ENCODE results near the gene FCAMR. TPM values are rescaled to one million over a fixed set of nuclear protein-coding genes. Genes with fewer than 3 reads are reported as not detected.

Gene FCAMR
- total and polyA plus RNA-seq, 2 of the 4 experiments (the other 2 are of a cell fraction) = not detected

- H3K9ac ChIP-seq (ENCODE audit: low read depth, low read length) = no peak overlapping the region
- H3K36me3 ChIP-seq (ENCODE audit: control insufficient read depth, insufficient read depth, low read length) = no peaks in the 10 kb centered on the region
- H3K4me3 ChIP-seq (ENCODE audit: insufficient read depth, low read depth, low read length) = no peak overlapping the region
- in situ Hi-C loops (cut with MboI; ENCODE audit: low sequenced_read_pairs) (no loop called here), intact Hi-C loops (cut with micrococcal nuclease) (no loop called here), dilution Hi-C loops (cut with HindIII; ENCODE audit: low sequenced_read_pairs, unreplicated experiment) (no loop called here)
- no TSS peak for BruUV-seq (replicated peaks)
- no peak overlapping the region for H3K56ac ChIP-seq (ENCODE audit: extremely low read depth, insufficient read depth, low read length)
- ChIA-PET CTCF (no interaction called here), POLR2A (ENCODE audit: unreplicated experiment) (no interaction called here)
- H4K8ac ChIP-seq (ENCODE audit: low read depth in 2 of 2, low read length in 2 of 2) = no peak overlapping the region
- no peak overlapping the region for H2BK120ac ChIP-seq (ENCODE audit: low read depth, low read length)
- H2BK15ac ChIP-seq (ENCODE audit: low read depth, low read length) = no peak overlapping the region
- peak overlapping the region; percentile 68; the same call in 1 of the 2 replicates for H3K14ac ChIP-seq (replicated peaks; ENCODE audit: low read depth, low read length)
- no peak overlapping the region for H3K23ac ChIP-seq (ENCODE audit: low read depth, low read length)
- 56 to 100% methylated on average over 2 to 3 of the region's 12 CpGs for WGBS, 2 experiments (ENCODE audit: extremely low coverage in 2 of 2, insufficient read length in 1 of 2)
- no peak overlapping the region for H2AK9ac ChIP-seq (replicated peaks; ENCODE audit: low read depth, low read length, poor library complexity)
- H4K91ac ChIP-seq (ENCODE audit: insufficient read depth, low read depth, low read length) = no peak overlapping the region
- H3K27ac ChIP-seq (ENCODE audit: insufficient read depth, low read length) = no peak overlapping the region
- peaks cover 7% of the 10 kb centered on the region; the same call in 1 of the 2 replicates for H3K27me3 ChIP-seq (ENCODE audit: control insufficient read depth, insufficient read depth, low read length)
- no peak overlapping the region for H4K5ac ChIP-seq (ENCODE audit: low read depth, low read length)
- no peak overlapping the region for H2AFZ ChIP-seq (replicated peaks; ENCODE audit: low read length, poor library complexity)
- no peaks in the 10 kb centered on the region; a peak in 1 of 4 replicates for H3K79me1 ChIP-seq (ENCODE audit: low read depth in 1 of 2, low read length in 2 of 2)
- H3K4me2 ChIP-seq (ENCODE audit: low read depth, low read length) = no peak overlapping the region
- peak overlapping the region; percentile 60; the same call in 1 of the 2 replicates for H2AK5ac ChIP-seq (ENCODE audit: low read depth, low read length)
- no peaks in the 10 kb centered on the region; the same call in 1 of the 2 replicates for H3K4me1 ChIP-seq (ENCODE audit: control insufficient read depth, insufficient read depth, low read length)
- H3K9me3 ChIP-seq (ENCODE audit: control insufficient read depth, insufficient read depth, low read length) = no peaks in the 10 kb centered on the region
- no peak overlapping the region for H3K18ac ChIP-seq (ENCODE audit: low read depth, low read length)
- no peak overlapping the region for H2BK20ac ChIP-seq (ENCODE audit: low read depth, low read length)
- H2BK5ac ChIP-seq (ENCODE audit: low read depth, low read length, poor library complexity, severe bottlenecking) = peak overlapping the region; percentile 83
- no peak overlapping the region for H3K4ac ChIP-seq (ENCODE audit: low read depth, low read length)
- ATAC-seq (ENCODE audit: low read depth) (no peak), DNase-seq (no peak)
- no peaks in the 10 kb centered on the region for H4K20me1 ChIP-seq (ENCODE audit: insufficient read depth, low read length)
- H3K9me1 ChIP-seq (ENCODE audit: insufficient read depth, low read length) = peaks cover 12% of the 10 kb centered on the region
- TF ChIP-seq MXI1 (IDR thresholded peaks at IDR 0.05; ENCODE audit: borderline replicate concordance, low read depth, low read length) (no peak), POLR2A (IDR thresholded peaks at IDR 0.05; ENCODE audit: low read depth, low read length) (no peak), NFE2L2 (IDR thresholded peaks at IDR 0.05; ENCODE audit: low read depth, low read length) (no peak), RCOR1 (IDR thresholded peaks at IDR 0.05; ENCODE audit: insufficient replicate concordance, low read length) (no peak), MAFK (IDR thresholded peaks at IDR 0.05; ENCODE audit: low read depth, low read length) (no peak), ELK1 (IDR thresholded peaks at IDR 0.05; ENCODE audit: borderline replicate concordance, low read depth, low read length) (no peak), CEBPB (IDR thresholded peaks at IDR 0.05; ENCODE audit: low read depth, low read length) (no peak), USF2 (IDR thresholded peaks at IDR 0.05; ENCODE audit: low read depth, low read length) (no peak), MAZ (IDR thresholded peaks at IDR 0.05; ENCODE audit: borderline replicate concordance, low read depth, low read length) (no peak), BHLHE40 (IDR thresholded peaks at IDR 0.05; ENCODE audit: low read depth, low read length) (no peak), SMC3 (IDR thresholded peaks at IDR 0.05; ENCODE audit: low read depth, low read length) (no peak), RAD21 (IDR thresholded peaks at IDR 0.05; ENCODE audit: low read length) (no peak), CTCF (conservative IDR thresholded peaks at IDR 0.05; ENCODE audit: low read depth, low read length) (no peak), CHD1 (IDR thresholded peaks at IDR 0.05; ENCODE audit: low read depth, low read length) (no peak)
Measured at GRCh38 chr1:206923009-206923960, 47.0 kb downstream of the FCAMR start.

All from IMR-90 (cell line).